HG03135 (cell line): ENCODE data around the gene SS18L1.

Source experiments
- ATAC-seq: cut with Tn5 transposase; IDR thresholded peaks from one replicate; pipeline ENCODE4 v1.9.1; 2021; ENCODE audit warnings: mild to moderate bottlenecking, moderate library complexity; ENCODE audit not compliant: unreplicated experiment

Gene SS18L1

GRCh38 chr20:62168890-62169435, 25.4 kb downstream of the SS18L1 start:
- ATAC-seq, result no peak

- ATAC-seq, result no peak
Observed at GRCh38 chr20:62170536-62170935, 27.0 kb downstream of the SS18L1 start.

- no peak for ATAC-seq
Observed at GRCh38 chr20:62171245-62171644, 27.7 kb downstream of the SS18L1 start.

- ATAC-seq, result no peak
Observed at GRCh38 chr20:62172666-62173065, 29.1 kb downstream of the SS18L1 start.

GRCh38 chr20:62174021-62174804, 30.6 kb downstream of the SS18L1 start:
- no peak for ATAC-seq

GRCh38 chr20:62174870-62175624, 31.5 kb downstream of the SS18L1 start:
- ATAC-seq, result no peak

- no peak for ATAC-seq
Observed at GRCh38 chr20:62175711-62176110, 32.1 kb downstream of the SS18L1 start.

GRCh38 chr20:62176866-62177265, 33.3 kb downstream of the SS18L1 start:
- no peak for ATAC-seq

- no peak for ATAC-seq
Observed at GRCh38 chr20:62177307-62177706, 33.7 kb downstream of the SS18L1 start.

GRCh38 chr20:62178316-62179161, 35.0 kb downstream of the SS18L1 start:
- ATAC-seq, result no peak

- ATAC-seq, result no peak
Observed at GRCh38 chr20:62179162-62179504, 35.6 kb downstream of the SS18L1 start.

GRCh38 chr20:62181808-62182207, 38.2 kb downstream of the SS18L1 start:
- ATAC-seq, result no peak

- ATAC-seq, result peak; percentile 83
Observed at GRCh38 chr20:62182469-62183425, 39.2 kb downstream of the SS18L1 start, which contains the start of gene MTG2. Gene MTG2 (plus strand): TSS chr20:62183028. CDS start chr20:62193421, 10,393 bp downstream.

- no peak for ATAC-seq
Observed at GRCh38 chr20:62183426-62184142, 40.0 kb downstream of the SS18L1 start.

GRCh38 chr20:62186096-62186426, 42.5 kb downstream of the SS18L1 start:
- no peak for ATAC-seq

- no peak for ATAC-seq
Observed at GRCh38 chr20:62186887-62187866, 43.6 kb downstream of the SS18L1 start.

GRCh38 chr20:62190639-62191411, 47.3 kb downstream of the SS18L1 start:
- ATAC-seq, result no peak
